ENCODE results near the gene MFSD11. TPM values are rescaled to one million over a fixed set of nuclear protein-coding genes. Genes with fewer than 3 reads are reported as not detected.
A peak's percentile ranks its signal among the peaks of the same experiment; 100 is the strongest.

The MFSD11 gene
- total and polyA plus RNA-seq, 10 donors = 6.9 to 45.4 (median 31.7) TPM

DNA sequence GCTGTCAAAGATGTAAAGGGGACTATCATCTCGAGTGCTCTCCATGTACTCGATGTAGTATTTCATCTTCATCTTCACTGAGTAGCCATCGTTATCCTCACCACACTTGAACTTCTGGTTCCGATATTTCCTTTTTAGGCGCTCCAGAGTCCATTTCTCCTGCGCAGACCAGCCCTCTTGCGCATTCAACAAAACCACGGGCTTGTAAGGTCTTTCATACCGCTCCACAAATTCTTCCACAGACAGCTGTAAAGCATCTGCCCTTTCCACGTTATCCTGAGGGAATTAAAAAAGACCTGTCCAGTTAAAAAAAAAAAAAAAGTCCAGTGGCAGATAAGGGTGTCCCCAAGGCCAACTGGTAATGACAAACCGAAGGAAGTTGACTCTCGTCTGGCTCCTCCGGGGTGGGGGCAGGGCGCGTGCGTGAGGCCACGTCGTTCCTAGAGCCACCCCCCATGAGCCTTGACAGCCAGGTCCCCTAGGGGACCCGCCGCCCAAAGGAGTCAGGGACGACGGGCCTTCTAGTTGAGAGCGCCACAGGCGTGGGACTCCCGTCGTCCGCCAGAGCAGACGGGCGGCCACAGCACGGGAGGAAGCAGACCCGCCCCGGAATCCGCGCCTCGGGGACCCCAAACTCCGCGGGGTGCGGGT lies 12.2 kb upstream of the MFSD11 start:
- Histone ChIP-seq H3K27me3 (replicated peaks in 1 of 7) (no peaks in the 10 kb centered on the region), H3K4me1 (peaks cover 31 to 86% (median 72%) of the 10 kb centered on the region in 6 donors), H3K4me3 (peak overlapping the region; percentile 59 to 98 (median 88)), H3K36me3 (peaks cover 5 to 71% (median 50%) of the 10 kb centered on the region in 6 donors), H3K27ac (peak overlapping the region; percentile 93 to 100 (median 100)), H3K9me3 (no peaks in the 10 kb centered on the region)
- no peak for TF ChIP-seq POLR2AphosphoS5 (IDR thresholded peaks at IDR 0.05)
- TF ChIP-seq POLR2A (IDR thresholded peaks at IDR 0.05) = peak in 1 of 3 donors; percentile 70
- DNase-seq = peak; percentile 93
- 5 to 11% (median 8%) methylated on average over 24 to 38 of the region's 38 CpGs for WGBS, 5 donors
- intact Hi-C loops (cut with DNase I; ENCODE audit: low total_unique reads) = no loop called here

DNA sequence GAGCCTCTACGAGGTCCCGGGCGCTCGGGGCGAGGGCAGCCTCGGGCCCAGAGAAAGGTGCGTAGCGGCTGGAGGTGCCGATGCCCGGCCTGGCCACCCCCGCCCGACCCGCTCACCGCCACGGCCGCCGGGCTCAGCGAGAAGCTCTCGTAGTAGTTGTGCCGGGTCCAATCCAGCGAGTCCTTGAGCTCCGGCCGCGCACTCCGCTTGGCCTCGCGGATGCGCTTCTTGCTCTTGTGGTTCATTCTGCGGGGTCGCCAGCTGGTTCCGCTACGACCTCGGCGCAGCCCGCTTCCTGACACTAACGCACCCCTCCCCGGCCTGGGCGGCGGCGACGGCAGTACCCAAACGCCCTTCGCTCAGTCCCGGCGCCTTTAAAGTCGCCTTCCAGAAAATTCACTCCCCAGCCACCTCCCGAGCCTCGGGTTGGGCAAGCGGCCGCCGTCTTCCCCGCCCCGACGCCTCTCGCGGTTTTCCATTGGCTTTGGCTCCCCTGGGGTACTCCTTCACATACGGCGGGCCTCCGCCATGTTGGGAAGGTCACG lies 11.6 kb upstream of the MFSD11 start, which contains the start of gene JMJD6:
JMJD6 (minus strand) TSS at position 376 of the 545 bp plus-strand sequence; CDS start at position 245, 131 bp downstream.
- Histone ChIP-seq H3K9me3 (no peaks in the 10 kb centered on the region), H3K27ac (peak within 1 kb of the TSS; percentile 93 to 100 (median 100)), H3K4me3 (peak within 1 kb of the TSS; percentile 59 to 98 (median 88)), H3K4me1 (peaks cover 35 to 86% (median 75%) of the 10 kb centered on the region in 6 donors), H3K27me3 (replicated peaks in 1 of 7) (no peaks in the 10 kb centered on the region), H3K36me3 (peaks cover 0 to 71% (median 48%) of the 10 kb centered on the region in 6 donors)
- intact Hi-C loops (cut with DNase I; ENCODE audit: low total_unique reads) = no loop called here
- WGBS, 5 donors = 0 to 1% (median 0%) methylated on average over 32 to 60 of the region's 60 CpGs; no CpG with 5 or more reads in 1 of the 5 donors
- peak; percentile 98 for DNase-seq
- TF ChIP-seq POLR2AphosphoS5 (IDR thresholded peaks at IDR 0.05) (peak; percentile 95 to 97 (median 97)), POLR2A (IDR thresholded peaks at IDR 0.05) (peak in 2 of 3 donors; percentile 73 to 82)
- TF ChIP-seq, protein P1, sequence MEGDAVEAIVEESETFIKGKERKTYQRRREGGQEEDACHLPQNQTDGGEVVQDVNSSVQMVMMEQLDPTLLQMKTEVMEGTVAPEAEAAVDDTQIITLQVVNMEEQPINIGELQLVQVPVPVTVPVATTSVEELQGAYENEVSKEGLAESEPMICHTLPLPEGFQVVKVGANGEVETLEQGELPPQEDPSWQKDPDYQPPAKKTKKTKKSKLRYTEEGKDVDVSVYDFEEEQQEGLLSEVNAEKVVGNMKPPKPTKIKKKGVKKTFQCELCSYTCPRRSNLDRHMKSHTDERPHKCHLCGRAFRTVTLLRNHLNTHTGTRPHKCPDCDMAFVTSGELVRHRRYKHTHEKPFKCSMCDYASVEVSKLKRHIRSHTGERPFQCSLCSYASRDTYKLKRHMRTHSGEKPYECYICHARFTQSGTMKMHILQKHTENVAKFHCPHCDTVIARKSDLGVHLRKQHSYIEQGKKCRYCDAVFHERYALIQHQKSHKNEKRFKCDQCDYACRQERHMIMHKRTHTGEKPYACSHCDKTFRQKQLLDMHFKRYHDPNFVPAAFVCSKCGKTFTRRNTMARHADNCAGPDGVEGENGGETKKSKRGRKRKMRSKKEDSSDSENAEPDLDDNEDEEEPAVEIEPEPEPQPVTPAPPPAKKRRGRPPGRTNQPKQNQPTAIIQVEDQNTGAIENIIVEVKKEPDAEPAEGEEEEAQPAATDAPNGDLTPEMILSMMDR (IDR thresholded peaks at IDR 0.05 in 8 of 11, conservative IDR thresholded peaks at IDR 0.05 in 3 of 11) = no peak

DNA sequence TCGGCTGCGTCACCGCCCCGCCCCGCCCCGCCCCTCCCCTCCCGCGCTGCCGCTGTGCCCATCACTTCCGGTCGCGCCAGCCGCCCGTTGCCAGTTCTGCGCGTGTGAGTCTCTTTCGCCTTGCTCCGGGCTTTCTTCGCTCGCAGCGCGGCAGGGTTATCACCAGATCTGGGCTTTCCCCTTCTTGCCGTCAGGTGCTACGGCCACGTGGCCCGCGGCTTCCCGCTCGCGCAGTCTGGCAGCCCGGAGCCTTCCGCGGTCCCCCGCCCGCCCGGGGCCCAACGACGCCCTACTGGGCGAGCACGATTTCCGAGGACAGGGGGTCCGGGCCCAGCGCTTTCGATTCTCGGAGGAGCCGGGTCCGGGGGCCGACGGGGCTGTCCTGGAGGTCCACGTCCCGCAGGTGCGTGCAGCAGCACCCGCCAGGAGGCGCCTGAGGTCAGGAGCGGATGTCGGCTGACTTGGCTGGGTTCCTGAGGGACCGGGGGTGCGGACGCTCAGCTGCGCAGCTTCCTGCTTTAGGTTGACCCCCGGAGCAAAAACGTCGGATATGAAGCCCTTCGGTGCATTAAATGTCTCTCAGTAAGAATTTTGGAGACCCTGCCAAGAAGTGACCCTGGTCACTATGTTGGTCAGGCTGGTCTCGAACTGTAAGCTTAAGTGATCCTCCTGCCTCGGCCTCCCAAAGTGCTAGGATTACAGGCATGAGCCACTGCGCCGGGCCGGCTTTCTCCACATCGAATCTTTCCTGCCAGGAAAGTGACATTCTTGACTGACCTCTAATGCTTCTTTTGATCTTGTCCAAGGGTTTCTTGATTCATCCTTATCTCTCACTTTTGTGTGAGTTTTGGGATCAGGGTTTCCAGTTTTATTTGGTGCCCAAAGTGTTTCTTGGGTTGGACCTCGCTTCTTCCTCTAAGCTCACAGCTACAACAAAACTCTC lies 10.9 kb upstream of the MFSD11 start, which contains the start of gene METTL23:
METTL23 (plus strand) TSS at position 64 of the 943 bp plus-strand sequence. CDS start 2,872 bp downstream, outside the sequence.
- Histone ChIP-seq H3K4me3 (peak within 1 kb of the TSS; percentile 59 to 98 (median 88)), H3K4me1 (peaks cover 41 to 87% (median 80%) of the 10 kb centered on the region in 6 donors), H3K27ac (peak within 1 kb of the TSS; percentile 93 to 100 (median 100)), H3K9me3 (no peaks in the 10 kb centered on the region), H3K27me3 (replicated peaks in 1 of 7) (no peaks in the 10 kb centered on the region), H3K36me3 (peaks cover 0 to 71% (median 48%) of the 10 kb centered on the region in 6 donors)
- WGBS, 5 donors = 1 to 2% (median 1%) methylated on average over 23 to 71 of the region's 71 CpGs
- DNase-seq = peak; percentile 97
- intact Hi-C loops (cut with DNase I; ENCODE audit: low total_unique reads) = no loop called here
- TF ChIP-seq, protein P1 (IDR thresholded peaks at IDR 0.05 in 8 of 11, conservative IDR thresholded peaks at IDR 0.05 in 3 of 11) = peak; percentile 60 to 86 (median 77)
- TF ChIP-seq POLR2A (IDR thresholded peaks at IDR 0.05) (peak in 1 of 3 donors; percentile 30), POLR2AphosphoS5 (IDR thresholded peaks at IDR 0.05) (peak; percentile 57 to 97 (median 91))

Measured in spleen (tissue), 11 donors.